Hematopoietic multipotent progenitor cell treated with erythropoietin and hydrocortisone succinate and interleukin-3 and kit ligand, for 4 days (in vitro differentiated cells): ENCODE data around the gene GTF2F1.
A peak's percentile ranks its signal among the peaks of the same experiment; 100 is the strongest.
"Not testable (repeated sequence)": the region's sequence is repeated elsewhere in the genome, so short reads cannot be mapped to it uniquely, and the experiment has no call there.

Experiments
- DNase-seq: peaks from one replicate; pipeline ENCODE4 v3.0.0-alpha.2; 2015

GTF2F1 gene

GRCh38 chr19:6393074-6393982, at the start of gene GTF2F1:
GTF2F1 (minus strand) TSS chr19:6393164; CDS start chr19:6392995, 169 bp downstream.
- peak; percentile 98 for DNase-seq

- no peak for DNase-seq
Measured at GRCh38 chr19:6442087-6442688, 49.2 kb upstream of the GTF2F1 start.

- no peak for DNase-seq
Measured at GRCh38 chr19:6440905-6441304, 47.9 kb upstream of the GTF2F1 start.

GRCh38 chr19:6439743-6440142, 46.8 kb upstream of the GTF2F1 start:
- no peak for DNase-seq

- no peak for DNase-seq
Measured at GRCh38 chr19:6433663-6434062, 40.7 kb upstream of the GTF2F1 start, which contains the start of gene SLC25A41. SLC25A41 (minus strand) TSS chr19:6433763; CDS start chr19:6433693, 70 bp downstream.

GRCh38 chr19:6433165-6433564, 40.2 kb upstream of the GTF2F1 start:
- DNase-seq = no peak

GRCh38 chr19:6431891-6432290, 38.9 kb upstream of the GTF2F1 start:
- DNase-seq = no peak

- DNase-seq = no peak
Measured at GRCh38 chr19:6429419-6430221, 36.7 kb upstream of the GTF2F1 start.

GRCh38 chr19:6428692-6429418, 35.9 kb upstream of the GTF2F1 start:
- not testable (repeated sequence) for DNase-seq

- no peak for DNase-seq
Measured at GRCh38 chr19:6427131-6427530, 34.2 kb upstream of the GTF2F1 start.

GRCh38 chr19:6425732-6426620, 33.0 kb upstream of the GTF2F1 start:
- peak; percentile 56 for DNase-seq

- peak; percentile 100 for DNase-seq
Measured at GRCh38 chr19:6424939-6425731, 32.2 kb upstream of the GTF2F1 start.

- peak; percentile 55 for DNase-seq
Measured at GRCh38 chr19:6424195-6424938, 31.4 kb upstream of the GTF2F1 start, which contains the start of gene KHSRP. KHSRP (minus strand) TSS chr19:6424811; CDS start chr19:6424701, 110 bp downstream.

- peak; percentile 83 for DNase-seq
Measured at GRCh38 chr19:6423499-6424194, 30.7 kb upstream of the GTF2F1 start.

- DNase-seq = no peak
Measured at GRCh38 chr19:6421075-6422014, 28.4 kb upstream of the GTF2F1 start.

- no peak for DNase-seq
Measured at GRCh38 chr19:6418562-6418932, 25.6 kb upstream of the GTF2F1 start.

GRCh38 chr19:6417713-6418561, 25.0 kb upstream of the GTF2F1 start:
- no peak for DNase-seq
